ENCODE measurements around the gene FRMPD1.

The FRMPD1 gene

DNA sequence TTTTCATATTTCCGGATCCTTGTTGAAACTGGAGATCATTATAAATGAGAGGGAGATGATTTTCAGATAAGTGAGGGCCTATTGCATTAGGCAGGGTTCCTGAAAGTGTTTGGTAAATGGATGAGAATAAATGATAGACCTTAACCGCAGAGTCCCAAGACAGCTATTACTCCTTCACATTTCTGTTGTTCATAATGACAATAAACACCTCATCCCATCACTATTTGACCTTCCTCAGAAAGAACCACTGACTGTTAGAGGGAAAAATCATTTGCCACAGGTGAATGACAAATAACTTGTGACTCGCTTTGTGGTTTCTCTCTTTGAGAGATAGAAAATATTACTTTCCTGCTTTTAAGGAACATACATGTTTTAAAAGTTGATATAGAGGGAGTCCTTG lies 55.5 kb downstream of the FRMPD1 start:
- Histone ChIP-seq H3K4me3 (ENCODE audit: low read depth, low read length) (no peak overlapping the region), H2AFZ (ENCODE audit: low read length, unreplicated experiment) (no peak overlapping the region), H3K36me3 (ENCODE audit: insufficient read depth, low read length) (no peaks in the 10 kb centered on the region), H3K27ac (ENCODE audit: low read depth, low read length) (no peak overlapping the region), H3K79me2 (ENCODE audit: control insufficient read depth, insufficient read depth, low read length, unreplicated experiment) (no peaks in the 10 kb centered on the region), H3K4me1 (ENCODE audit: control insufficient read depth, insufficient read depth, low read length, unreplicated experiment) (no peaks in the 10 kb centered on the region), H3K27me3 (ENCODE audit: insufficient read depth, low read length) (peaks cover 87% of the 10 kb centered on the region)

DNA sequence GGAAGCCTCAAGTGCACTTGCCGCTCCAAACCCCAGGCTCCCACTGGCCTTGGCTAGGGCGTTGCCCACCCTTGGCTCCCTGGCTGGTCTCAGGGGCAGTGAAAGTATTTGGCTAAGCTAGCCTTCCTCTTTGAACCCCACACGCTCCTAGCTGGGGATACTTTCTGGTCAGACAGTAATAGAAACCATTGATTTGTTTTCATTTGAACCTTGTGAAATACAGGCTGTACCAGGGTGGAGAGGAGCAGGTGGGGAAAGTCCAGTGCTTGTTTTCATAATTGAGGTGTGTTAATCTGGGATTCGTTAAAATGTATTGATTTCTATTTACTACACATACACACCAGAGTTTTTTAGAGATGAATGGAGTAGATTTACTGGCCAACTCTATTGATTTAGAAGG lies 57.0 kb downstream of the FRMPD1 start:
- Histone ChIP-seq H3K4me1 (ENCODE audit: control insufficient read depth, insufficient read depth, low read length, unreplicated experiment) (no peaks in the 10 kb centered on the region), H3K27me3 (ENCODE audit: insufficient read depth, low read length) (peaks cover 76% of the 10 kb centered on the region), H3K4me3 (ENCODE audit: low read depth, low read length) (no peak overlapping the region), H3K27ac (ENCODE audit: low read depth, low read length) (no peak overlapping the region), H3K79me2 (ENCODE audit: control insufficient read depth, insufficient read depth, low read length, unreplicated experiment) (no peaks in the 10 kb centered on the region), H3K36me3 (ENCODE audit: insufficient read depth, low read length) (no peaks in the 10 kb centered on the region), H2AFZ (ENCODE audit: low read length, unreplicated experiment) (no peak overlapping the region)

DNA sequence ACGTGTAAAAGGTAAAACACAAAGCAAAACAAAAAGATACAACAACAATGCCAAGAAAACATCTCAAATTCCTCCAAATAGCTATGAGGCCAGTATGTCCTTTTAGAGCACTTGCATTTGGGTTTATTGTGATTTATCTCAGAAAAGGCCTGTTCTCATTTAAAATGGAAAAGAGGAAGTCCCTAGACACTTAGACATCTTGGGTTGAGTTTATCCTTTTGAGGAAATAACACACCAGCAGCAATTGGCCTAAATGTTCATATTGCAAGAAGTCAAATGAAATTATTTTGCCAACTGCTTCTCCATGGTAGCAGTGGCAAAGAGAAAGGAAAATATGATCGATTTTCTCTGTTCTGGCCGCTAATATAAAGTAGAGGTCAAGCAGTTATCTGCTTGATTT lies 59.3 kb downstream of the FRMPD1 start:
- Histone ChIP-seq H3K27me3 (ENCODE audit: insufficient read depth, low read length) (peaks cover 67% of the 10 kb centered on the region), H3K79me2 (ENCODE audit: control insufficient read depth, insufficient read depth, low read length, unreplicated experiment) (no peaks in the 10 kb centered on the region), H3K4me3 (ENCODE audit: low read depth, low read length) (no peak overlapping the region), H3K36me3 (ENCODE audit: insufficient read depth, low read length) (no peaks in the 10 kb centered on the region), H3K4me1 (ENCODE audit: control insufficient read depth, insufficient read depth, low read length, unreplicated experiment) (no peaks in the 10 kb centered on the region), H2AFZ (ENCODE audit: low read length, unreplicated experiment) (no peak overlapping the region), H3K27ac (ENCODE audit: low read depth, low read length) (no peak overlapping the region)

DNA sequence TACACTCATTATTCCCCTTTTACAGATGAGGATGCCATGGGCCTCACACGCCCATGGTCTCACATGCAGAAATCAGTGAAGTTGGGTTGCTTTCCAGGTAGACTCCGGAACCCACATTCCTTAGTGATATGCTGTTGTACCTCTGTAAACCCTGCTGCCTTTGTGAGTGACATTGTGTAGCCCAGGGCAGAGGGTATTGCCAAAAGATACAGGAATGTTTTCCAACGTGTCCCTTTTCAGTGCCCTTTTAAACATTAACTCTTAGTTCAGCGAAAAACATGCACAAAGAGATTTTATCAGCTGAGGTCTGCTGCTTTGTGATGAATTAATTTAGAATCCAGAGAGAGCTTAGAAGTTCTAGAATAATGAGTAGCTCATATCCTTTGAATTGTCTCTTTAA lies 64.5 kb downstream of the FRMPD1 start:
- H3K27ac ChIP-seq (ENCODE audit: low read depth, low read length): no peak overlapping the region

DNA sequence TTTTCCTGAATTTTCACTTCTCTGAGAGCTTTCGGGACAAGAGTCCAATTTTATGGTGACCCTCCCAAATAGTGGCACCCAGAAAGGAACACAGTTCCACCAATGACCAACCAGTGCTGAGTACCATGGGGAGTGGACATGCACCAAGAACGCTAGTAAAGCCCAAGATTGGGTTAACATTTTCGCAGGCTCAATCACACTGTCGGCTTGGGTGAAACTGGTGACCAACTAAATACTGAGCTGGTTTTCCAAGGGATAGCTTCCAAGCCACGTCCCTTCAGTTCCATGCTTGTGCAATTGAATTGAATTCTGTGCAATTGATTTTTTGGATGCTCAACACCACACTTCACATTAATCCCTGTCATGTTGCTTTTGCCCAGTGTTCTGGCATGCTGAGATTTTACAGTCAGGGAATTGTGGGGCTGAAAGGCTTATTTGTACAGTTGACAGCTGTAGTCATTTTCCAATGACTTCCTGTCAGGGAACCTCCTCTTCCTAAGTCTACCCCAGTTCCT lies 65.3 kb downstream of the FRMPD1 start:
- no peaks in the 10 kb centered on the region for H3K36me3 ChIP-seq (ENCODE audit: insufficient read depth, low read length)
- no peaks in the 10 kb centered on the region for H3K4me1 ChIP-seq (ENCODE audit: control insufficient read depth, insufficient read depth, low read length, unreplicated experiment)
- H3K27me3 ChIP-seq (ENCODE audit: insufficient read depth, low read length): peaks cover 66% of the 10 kb centered on the region

More for the DNA sequence above, 64.5 kb downstream of the FRMPD1 start:
- no peak overlapping the region for H3K4me3 ChIP-seq (ENCODE audit: low read depth, low read length)
- H3K27me3 ChIP-seq (ENCODE audit: insufficient read depth, low read length): peaks cover 64% of the 10 kb centered on the region
- no peaks in the 10 kb centered on the region for H3K36me3 ChIP-seq (ENCODE audit: insufficient read depth, low read length)
- no peak overlapping the region for H2AFZ ChIP-seq (ENCODE audit: low read length, unreplicated experiment)
- no peaks in the 10 kb centered on the region for H3K4me1 ChIP-seq (ENCODE audit: control insufficient read depth, insufficient read depth, low read length, unreplicated experiment)
- no peaks in the 10 kb centered on the region for H3K79me2 ChIP-seq (ENCODE audit: control insufficient read depth, insufficient read depth, low read length, unreplicated experiment)

DNA sequence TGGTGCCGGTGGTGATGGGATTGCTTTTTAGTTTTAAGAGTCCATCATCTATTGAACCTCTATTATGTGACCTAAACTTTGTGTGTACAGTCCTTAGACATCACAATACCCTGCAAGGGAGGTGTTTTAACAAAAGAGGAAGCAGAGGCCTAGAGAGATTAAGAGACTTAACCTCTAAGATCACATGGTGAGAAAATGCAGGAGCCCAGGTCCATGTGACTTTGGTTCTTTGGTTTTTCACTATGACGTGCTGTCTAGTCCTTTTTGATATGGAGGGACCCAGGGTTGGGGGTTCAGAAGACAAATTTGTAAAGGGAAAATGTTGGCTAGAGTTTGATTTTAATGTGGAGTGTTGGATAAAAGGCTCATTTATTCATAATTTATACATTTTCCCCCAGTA lies 68.8 kb downstream of the FRMPD1 start:
- H3K4me3 ChIP-seq (ENCODE audit: low read depth, low read length): no peak overlapping the region
- no peak overlapping the region for H3K27ac ChIP-seq (ENCODE audit: low read depth, low read length)
- H2AFZ ChIP-seq (ENCODE audit: low read length, unreplicated experiment): no peak overlapping the region

More for the DNA sequence above, 65.3 kb downstream of the FRMPD1 start:
- no peaks in the 10 kb centered on the region for H3K79me2 ChIP-seq (ENCODE audit: control insufficient read depth, insufficient read depth, low read length, unreplicated experiment)
- no peak overlapping the region for H2AFZ ChIP-seq (ENCODE audit: low read length, unreplicated experiment)
- no peak overlapping the region for H3K4me3 ChIP-seq (ENCODE audit: low read depth, low read length)
- H3K27ac ChIP-seq (ENCODE audit: low read depth, low read length): no peak overlapping the region

DNA sequence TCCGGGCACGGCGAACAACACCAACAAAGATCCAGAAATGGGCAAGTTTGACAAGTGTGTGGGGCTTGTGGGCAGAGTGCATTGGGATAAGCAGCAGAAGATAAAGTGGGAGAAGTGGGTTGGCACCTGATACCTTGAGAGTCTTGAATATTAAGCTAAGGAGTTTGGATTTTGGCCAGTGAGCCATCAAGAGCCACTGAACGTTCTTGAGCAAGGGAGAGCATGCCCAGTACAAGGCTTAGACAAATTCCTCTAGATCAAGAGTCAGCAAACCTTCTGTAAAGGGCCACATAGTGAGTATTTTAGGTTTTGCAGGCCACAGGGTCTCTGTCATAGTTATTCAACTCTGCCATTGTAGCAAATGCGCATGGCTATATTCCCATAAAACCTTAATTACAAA lies 76.3 kb downstream of the FRMPD1 start:
- Histone ChIP-seq H3K79me2 (ENCODE audit: control insufficient read depth, insufficient read depth, low read length, unreplicated experiment) (no peaks in the 10 kb centered on the region), H3K4me1 (ENCODE audit: control insufficient read depth, insufficient read depth, low read length, unreplicated experiment) (no peaks in the 10 kb centered on the region), H3K36me3 (ENCODE audit: insufficient read depth, low read length) (no peaks in the 10 kb centered on the region), H3K4me3 (ENCODE audit: low read depth, low read length) (no peak overlapping the region), H2AFZ (ENCODE audit: low read length, unreplicated experiment) (no peak overlapping the region), H3K27me3 (ENCODE audit: insufficient read depth, low read length) (peaks cover 67% of the 10 kb centered on the region), H3K27ac (ENCODE audit: low read depth, low read length) (no peak overlapping the region)

More for the DNA sequence above, 68.8 kb downstream of the FRMPD1 start:
- H3K4me1 ChIP-seq (ENCODE audit: control insufficient read depth, insufficient read depth, low read length, unreplicated experiment): no peaks in the 10 kb centered on the region
- no peaks in the 10 kb centered on the region for H3K79me2 ChIP-seq (ENCODE audit: control insufficient read depth, insufficient read depth, low read length, unreplicated experiment)
- no peaks in the 10 kb centered on the region for H3K36me3 ChIP-seq (ENCODE audit: insufficient read depth, low read length)
- peaks cover 73% of the 10 kb centered on the region for H3K27me3 ChIP-seq (ENCODE audit: insufficient read depth, low read length)

DNA sequence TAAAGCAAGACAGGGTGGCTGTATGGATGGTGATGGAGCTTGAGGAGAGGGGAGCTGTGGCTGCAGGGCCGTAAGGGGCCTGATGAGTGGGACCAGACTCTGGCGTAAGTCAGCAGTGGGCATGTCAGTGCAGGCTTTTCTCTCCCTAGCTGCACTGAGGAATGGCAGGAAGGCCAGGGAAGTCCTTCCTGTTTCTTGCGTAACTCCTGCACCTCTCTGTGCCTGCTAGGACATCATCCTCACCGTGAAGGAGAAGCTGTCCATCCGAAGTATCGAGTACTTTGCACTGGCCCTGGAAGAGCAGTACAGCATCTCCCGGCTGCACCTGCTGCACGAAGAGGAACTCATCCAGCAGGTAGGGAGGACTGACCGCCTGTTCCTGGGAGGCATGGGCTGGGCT lies 78.7 kb downstream of the FRMPD1 start:
- no peaks in the 10 kb centered on the region for H3K4me1 ChIP-seq (ENCODE audit: control insufficient read depth, insufficient read depth, low read length, unreplicated experiment)
- no peaks in the 10 kb centered on the region for H3K79me2 ChIP-seq (ENCODE audit: control insufficient read depth, insufficient read depth, low read length, unreplicated experiment)
- H3K36me3 ChIP-seq (ENCODE audit: insufficient read depth, low read length): no peaks in the 10 kb centered on the region
- H3K4me3 ChIP-seq (ENCODE audit: low read depth, low read length): no peak overlapping the region
- H2AFZ ChIP-seq (ENCODE audit: low read length, unreplicated experiment): no peak overlapping the region
- H3K27me3 ChIP-seq (ENCODE audit: insufficient read depth, low read length): peaks cover 79% of the 10 kb centered on the region
- no peak overlapping the region for H3K27ac ChIP-seq (ENCODE audit: low read depth, low read length)

DNA sequence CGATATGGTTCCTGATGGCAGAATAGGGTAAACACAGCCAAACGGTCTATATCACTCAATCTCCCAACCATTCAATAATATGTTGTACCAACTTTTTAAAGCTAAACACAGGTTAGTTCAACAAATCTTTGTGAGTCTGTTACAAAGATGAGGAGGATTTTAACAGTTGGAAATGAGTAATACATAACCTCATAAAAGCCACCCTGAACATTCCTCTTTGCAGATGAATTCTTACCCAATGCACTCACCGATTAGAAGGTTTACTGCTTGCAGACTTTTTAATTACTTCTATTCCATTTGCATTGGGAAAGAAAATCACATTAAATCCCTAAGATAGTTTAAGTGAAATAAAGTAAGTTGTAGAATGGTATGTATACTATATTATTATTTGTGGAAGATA lies 79.5 kb downstream of the FRMPD1 start:
- no peak overlapping the region for H3K4me3 ChIP-seq (ENCODE audit: low read depth, low read length)
- no peak overlapping the region for H2AFZ ChIP-seq (ENCODE audit: low read length, unreplicated experiment)
- peaks cover 79% of the 10 kb centered on the region for H3K27me3 ChIP-seq (ENCODE audit: insufficient read depth, low read length)
- H3K27ac ChIP-seq (ENCODE audit: low read depth, low read length): no peak overlapping the region
- H3K79me2 ChIP-seq (ENCODE audit: control insufficient read depth, insufficient read depth, low read length, unreplicated experiment): no peaks in the 10 kb centered on the region
- no peaks in the 10 kb centered on the region for H3K4me1 ChIP-seq (ENCODE audit: control insufficient read depth, insufficient read depth, low read length, unreplicated experiment)
- no peaks in the 10 kb centered on the region for H3K36me3 ChIP-seq (ENCODE audit: insufficient read depth, low read length)

DNA sequence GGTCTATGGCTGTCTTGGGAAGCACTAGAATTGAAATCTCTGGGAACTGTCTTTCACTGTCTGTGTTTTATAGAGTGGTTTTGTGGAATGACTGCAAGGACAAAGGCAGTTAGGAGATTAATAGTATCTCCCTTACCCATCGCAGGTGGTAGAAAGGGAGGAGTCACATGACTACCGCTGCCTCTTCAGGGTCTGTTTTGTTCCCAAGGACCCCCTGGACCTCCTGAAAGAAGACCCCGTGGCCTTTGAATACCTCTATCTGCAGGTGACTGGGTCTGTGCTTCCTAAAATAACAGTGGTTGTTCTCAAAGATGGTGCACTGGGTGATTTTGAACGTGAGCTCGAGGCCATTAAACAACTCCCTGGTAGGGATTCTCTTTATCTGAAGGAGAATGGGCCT lies 80.1 kb downstream of the FRMPD1 start:
- H3K79me2 ChIP-seq (ENCODE audit: control insufficient read depth, insufficient read depth, low read length, unreplicated experiment): no peaks in the 10 kb centered on the region
- H3K27me3 ChIP-seq (ENCODE audit: insufficient read depth, low read length): peaks cover 77% of the 10 kb centered on the region
- H3K27ac ChIP-seq (ENCODE audit: low read depth, low read length): no peak overlapping the region
- no peak overlapping the region for H3K4me3 ChIP-seq (ENCODE audit: low read depth, low read length)
- H2AFZ ChIP-seq (ENCODE audit: low read length, unreplicated experiment): no peak overlapping the region
- H3K36me3 ChIP-seq (ENCODE audit: insufficient read depth, low read length): no peaks in the 10 kb centered on the region
- no peaks in the 10 kb centered on the region for H3K4me1 ChIP-seq (ENCODE audit: control insufficient read depth, insufficient read depth, low read length, unreplicated experiment)

DNA sequence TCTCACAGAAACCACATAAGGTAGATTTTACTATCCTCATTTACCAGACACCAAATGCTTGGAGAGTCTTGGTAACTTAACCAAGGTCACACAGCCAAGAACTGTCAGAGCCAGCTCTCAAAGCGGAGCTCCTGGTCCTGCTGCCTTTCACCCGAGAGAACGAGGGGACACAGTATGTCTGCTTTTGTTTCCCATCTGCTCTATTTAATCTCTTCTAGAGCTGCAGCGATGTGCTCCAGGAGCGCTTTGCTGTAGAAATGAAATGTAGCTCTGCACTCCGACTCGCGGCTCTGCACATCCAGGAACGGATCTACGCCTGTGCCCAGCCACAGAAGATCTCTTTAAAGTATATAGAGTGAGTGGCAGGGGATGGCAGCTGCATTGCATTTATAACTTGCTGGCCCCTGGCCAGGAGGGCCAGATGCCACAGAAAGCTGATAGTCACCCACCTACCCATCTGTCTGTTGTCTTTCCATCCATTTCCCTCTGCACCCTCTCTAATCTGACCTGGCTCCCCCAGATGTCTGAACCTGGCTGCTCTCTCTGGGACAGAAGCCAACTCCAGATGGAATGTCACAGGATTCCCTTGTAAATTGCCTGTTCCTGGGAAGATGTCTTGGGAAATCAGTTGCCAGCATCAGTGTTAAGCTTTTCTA lies 81.5 kb downstream of the FRMPD1 start:
- H3K4me3 ChIP-seq (ENCODE audit: low read depth, low read length): no peak overlapping the region
- no peaks in the 10 kb centered on the region for H3K4me1 ChIP-seq (ENCODE audit: control insufficient read depth, insufficient read depth, low read length, unreplicated experiment)
- H3K27me3 ChIP-seq (ENCODE audit: insufficient read depth, low read length): peaks cover 77% of the 10 kb centered on the region
- H3K79me2 ChIP-seq (ENCODE audit: control insufficient read depth, insufficient read depth, low read length, unreplicated experiment): no peaks in the 10 kb centered on the region
- no peaks in the 10 kb centered on the region for H3K36me3 ChIP-seq (ENCODE audit: insufficient read depth, low read length)
- H2AFZ ChIP-seq (ENCODE audit: low read length, unreplicated experiment): no peak overlapping the region
- H3K27ac ChIP-seq (ENCODE audit: low read depth, low read length): no peak overlapping the region

Measured in ACC112 (cell line).